Psoas muscle (tissue), 8 donors: Measurements from ENCODE around the gene NBPF4. TPM values are rescaled to one million over a fixed set of nuclear protein-coding genes. Genes with fewer than 3 reads are reported as not detected.
"Not testable (repeated sequence)": the region's sequence is repeated elsewhere in the genome, so short reads cannot be mapped to it uniquely, and the experiment has no call there.

Experiments
- ATAC-seq, 4 donors: fragments of 200-7000 bp; cut with Tn5 transposase; one replicate each; pipeline ENCODE4 v1.9.1; 2020; ENCODE audit warnings: moderate library complexity in 3 of 4, mild to moderate bottlenecking in 2 of 4
- DNase-seq, 2 donors: peaks; one replicate each; pipeline ENCODE4 v3.0.0-alpha.2; 2020
- H3K27ac ChIP-seq: fragments of 200-600 bp; one replicate; pipeline ENCODE4 v1.8.0; 2022
- H3K27me3 ChIP-seq, 3 donors: fragments of 200-600 bp in 1 of 3; one replicate each; pipeline versions ENCODE4 v1.6.1 to v1.8.0; 2013 to 2022; ENCODE audit warnings: low read length in 2 of 3, mild to moderate bottlenecking in 2 of 3, moderate library complexity in 1 of 3; ENCODE audit not compliant: insufficient read depth in 3 of 3
- H3K36me3 ChIP-seq, 2 donors: fragments of 200-600 bp in 1 of 2; one replicate each; pipeline versions ENCODE4 v1.6.1 to v1.8.0; 2013 to 2022; ENCODE audit warnings: low read depth in 1 of 2, mild to moderate bottlenecking in 1 of 2, moderate library complexity in 1 of 2; ENCODE audit not compliant: insufficient read depth in 1 of 2
- H3K4me1 ChIP-seq: fragments of 200-600 bp; one replicate; pipeline ENCODE4 v1.8.0; 2022
- H3K4me3 ChIP-seq: fragments of 200-600 bp; one replicate; pipeline ENCODE4 v1.8.0; 2022; ENCODE audit warnings: mild to moderate bottlenecking
- H3K9me3 ChIP-seq: fragments of 200-600 bp; one replicate; pipeline ENCODE4 v1.8.0; 2022
- CTCF ChIP-seq: fragments of 200-600 bp; IDR thresholded peaks from one replicate; pipeline ENCODE4 v1.8.0; 2022; ENCODE audit warnings: antibody characterized with exemption
- WGBS, 3 donors: extraction: QIAGEN DNeasy Blood & Tissue Kit; methylation state at CpG; one replicate each; pipeline versions ENCODE4 v1.1.6 to v1.1.7; 2013; 5-methylcytosine and 5-hydroxymethylcytosine counted together
- intact Hi-C, 2 donors: fragments of 100-400 bp; cut with DNase I; formaldehyde crosslinking; loops; one replicate each; pipeline versions ENCODE4 v1.11.0 to v1.14.2; 2022
- polyA plus RNA-seq, 3 donors: library from polyadenylated mRNA; stranded (reverse); fragments of 200-250 nt; gene quantifications; one replicate each; pipeline ENCODE4 v1.2.3, GENCODE V29; 2013
- total RNA-seq, 4 donors: library from RNA; stranded (reverse); fragmentation: NEBNext Ultra II Directional in 2 of 4; extraction: Animal tissue kit (Norgen Biotek cat#: 25700) in 2 of 4; gene quantifications; one replicate each; pipeline versions ENCODE4 v1.2.1 to v1.2.4, GENCODE V29; 2021 to 2023
- donor health status: healthy with polysubstance abuse.
- donor health status: DM: no; HTN: no; CAD: no; lungs with moderate emphysema.
- donor health status: Bipolar disorder and iron deficiency.
- donor health status: healthy.
- donor health status: DM: yes; HTN: yes; CAD: no.
- donor health status: DM: no; HTN: no; CAD: no.
- donor health status: DM: no; HTN: no; CAD: no.
- donor health status: DM: yes; HTN: yes; CAD: no.

NBPF4 gene
- total and polyA plus RNA-seq, 7 donors = not detected

- H3K27me3 ChIP-seq, H3K36me3 ChIP-seq, DNase-seq, intact Hi-C loops, H3K27ac ChIP-seq, H3K4me3 ChIP-seq, H3K4me1 ChIP-seq, H3K9me3 ChIP-seq: not testable (repeated sequence)
- 19 to 21% (median 21%) methylated on average over 4 of the region's 5 CpGs for WGBS, 3 donors
- peak in 2 of 4 donors; percentile 56 to 59 for ATAC-seq
- peak; percentile 58 for TF ChIP-seq CTCF
Observed at GRCh38 chr1:108214641-108215465, 29.0 kb downstream of the NBPF4 start.

GRCh38 chr1:108211014-108211413 lies 32.9 kb downstream of the NBPF4 start:
- Histone ChIP-seq H3K4me1 (no peaks in the 10 kb centered on the region), H3K9me3 (no peaks in the 10 kb centered on the region), H3K36me3 (no peaks in the 10 kb centered on the region), H3K27me3 (peaks cover 0 to 3% (median 0%) of the 10 kb centered on the region in 3 donors), H3K27ac (no peak overlapping the region), H3K4me3 (no peak overlapping the region)
- intact Hi-C loops = no loop called here
- ATAC-seq (no peak), DNase-seq (no peak)
- 84 to 88% (median 88%) methylated on average over 1 of the region's 1 CpG for WGBS, 3 donors
- TF ChIP-seq CTCF = no peak

- Histone ChIP-seq H3K27ac (no peak overlapping the region), H3K36me3 (no peaks in the 10 kb centered on the region), H3K27me3 (peaks cover 0 to 3% (median 0%) of the 10 kb centered on the region in 3 donors), H3K9me3 (no peaks in the 10 kb centered on the region), H3K4me1 (no peaks in the 10 kb centered on the region), H3K4me3 (no peak overlapping the region)
- ATAC-seq = no peak
- intact Hi-C loops = no loop called here
- no peak for DNase-seq
- WGBS, 3 donors = 61 to 76% (median 61%) methylated on average over 11 of the region's 11 CpGs
- no peak for TF ChIP-seq CTCF
Observed at GRCh38 chr1:108209456-108210108, 34.3 kb downstream of the NBPF4 start.

GRCh38 chr1:108208724-108209446 lies 35.0 kb downstream of the NBPF4 start:
- H3K9me3 ChIP-seq = no peaks in the 10 kb centered on the region
- H3K27me3 ChIP-seq = peaks cover 0 to 3% (median 0%) of the 10 kb centered on the region in 3 donors
- WGBS, 3 donors = 43 to 53% (median 52%) methylated on average over 11 of the region's 11 CpGs
- TF ChIP-seq CTCF = no peak
- H3K4me1 ChIP-seq = no peaks in the 10 kb centered on the region
- ATAC-seq (no peak), DNase-seq (peak in 1 of 2 donors; percentile 17)
- no peak overlapping the region for H3K4me3 ChIP-seq
- H3K27ac ChIP-seq = no peak overlapping the region
- intact Hi-C loops = no loop called here
- no peaks in the 10 kb centered on the region for H3K36me3 ChIP-seq

- intact Hi-C loops, H3K36me3 ChIP-seq, H3K27ac ChIP-seq, H3K4me3 ChIP-seq, H3K27me3 ChIP-seq, H3K4me1 ChIP-seq, H3K9me3 ChIP-seq, ATAC-seq, DNase-seq: not testable (repeated sequence)
- WGBS, 3 donors = 81 to 92% (median 89%) methylated on average over 3 of the region's 3 CpGs
Observed at GRCh38 chr1:108203582-108203981, 40.3 kb downstream of the NBPF4 start.
